ENCODE results near the gene GNG11. TPM values are rescaled to one million over a fixed set of nuclear protein-coding genes. Genes with fewer than 3 reads are reported as not detected.
"Not testable (repeated sequence)": the region's sequence is repeated elsewhere in the genome, so short reads cannot be mapped to it uniquely, and the experiment has no call there.

The GNG11 gene
- total and polyA plus RNA-seq, 10 of the 15 experiments (the other 5 are each of a cell fraction or from before 2014, with no cell fraction given): 0.15 to 2.4 (median 0.84) TPM

DNA sequence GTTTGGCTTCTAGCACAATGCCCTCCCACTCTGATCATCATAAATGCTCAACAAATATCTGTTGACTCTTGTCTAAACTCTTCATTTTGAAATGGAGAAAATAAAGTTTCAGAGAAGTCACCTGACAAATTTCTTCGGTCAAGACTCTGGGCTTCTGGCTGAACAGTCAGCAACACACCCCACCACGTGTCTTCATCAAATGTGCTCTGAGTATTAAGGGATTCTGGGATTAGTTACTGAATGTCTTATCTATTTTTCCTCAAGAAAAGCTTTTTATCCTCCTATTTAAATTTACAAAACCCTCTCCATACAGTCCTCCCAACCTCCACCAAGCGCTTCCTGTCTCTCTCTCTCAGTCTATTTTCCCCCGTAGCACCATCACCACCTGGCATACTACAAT is 5.2 kb upstream of the GNG11 start:
- BruUV-seq (replicated peaks); H3K9ac ChIP-seq (ENCODE audit: control insufficient read depth, insufficient read depth, low read length); H3K36me3 ChIP-seq (ENCODE audit: control insufficient read depth in 2 of 2, insufficient read depth in 2 of 2, low read length in 1 of 2); DNase-seq (ENCODE audit: low read depth, low spot score); SMC1A ChIA-PET (ENCODE audit: uncharacterized antibody, unreplicated experiment); H3K79me2 ChIP-seq (ENCODE audit: control insufficient read depth, insufficient read depth, low read length); POLR2A ChIA-PET; ATAC-seq; H3K4me2 ChIP-seq (ENCODE audit: control insufficient read depth, insufficient read depth); H2AFZ ChIP-seq (ENCODE audit: control insufficient read depth, low read depth, low read length); H3K4me3 ChIP-seq; RAD21 ChIA-PET (ENCODE audit: unreplicated experiment); CTCF ChIA-PET; H3K4me1 ChIP-seq (ENCODE audit: control insufficient read depth, insufficient read depth, low read length); intact Hi-C loops (cut with micrococcal nuclease; ENCODE audit: unreplicated experiment); FAIRE-seq; H3K9me3 ChIP-seq (replicated peaks; ENCODE audit: control insufficient read depth, insufficient read depth, low read length); in situ Hi-C loops (cut with MboI); H3K27ac ChIP-seq (ENCODE audit: control insufficient read depth, insufficient read depth); H4K20me1 ChIP-seq (ENCODE audit: control insufficient read depth, insufficient read depth); H3K27me3 ChIP-seq (replicated peaks in 1 of 2; ENCODE audit: control insufficient read depth in 2 of 2, insufficient read depth in 2 of 2, low read length in 1 of 2): not testable (repeated sequence)
- WGBS (ENCODE audit: insufficient coverage, insufficient replicate concordance, low lambda C conversion rate, missing lambda C conversion rate): 41% methylated on average over 4 of the region's 4 CpGs

DNA sequence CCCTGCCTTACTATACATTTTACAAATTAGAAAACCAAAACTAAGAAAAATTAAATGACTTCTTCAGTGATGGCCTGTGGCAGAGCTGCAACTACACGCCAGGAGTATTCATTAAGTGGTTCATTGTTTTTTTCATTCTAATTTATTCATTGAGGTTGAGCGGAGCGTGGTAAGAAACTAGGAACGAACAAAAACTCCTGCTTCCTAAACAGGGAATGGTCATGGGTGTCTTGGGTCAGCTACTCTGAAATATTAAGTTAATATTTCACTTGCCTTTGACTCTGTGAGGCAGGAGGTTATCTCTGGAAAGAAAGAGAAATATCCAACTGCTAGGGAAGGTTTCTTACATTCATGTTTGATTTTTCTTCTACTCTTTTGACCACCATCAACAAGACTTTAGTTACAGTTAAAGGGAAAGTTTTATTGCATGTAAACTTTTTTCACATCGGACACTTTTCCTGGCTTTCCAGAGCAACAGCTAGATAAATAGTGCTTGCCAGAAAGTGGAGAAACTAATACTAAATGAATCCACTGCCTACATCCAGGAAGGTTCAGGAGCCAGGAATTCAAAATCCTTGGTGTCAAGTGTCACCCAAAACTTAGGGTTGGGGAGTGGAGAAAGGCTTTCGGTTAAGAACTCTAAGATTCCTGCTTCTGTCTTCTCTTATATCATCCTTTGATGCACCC is 896 bp upstream of the GNG11 start:
- ChIA-PET POLR2A (interaction anchor here (0.7 kb wide), 1 partner anchor 252 kb away, joined by 3 read pairs; no protein-coding TSS in a partner anchor), SMC1A (ENCODE audit: uncharacterized antibody, unreplicated experiment) (interaction anchor here (0.9 to 3.9 kb wide), 3 partner anchors 10 to 167 kb away, joined by 3 to 22 read pairs (median 11); no protein-coding TSS in a partner anchor), CTCF (interaction anchor here (2.8 to 4.5 kb wide), 2 partner anchors 18 to 167 kb away, joined by 13 to 25 read pairs; no protein-coding TSS in a partner anchor), RAD21 (ENCODE audit: unreplicated experiment) (interaction anchor here (1.5 to 1.7 kb wide), 2 partner anchors 11 to 167 kb away, joined by 3 to 12 read pairs; no protein-coding TSS in a partner anchor)
- Histone ChIP-seq H3K36me3 (ENCODE audit: control insufficient read depth in 2 of 2, insufficient read depth in 2 of 2, low read length in 1 of 2) (no peaks in the 10 kb centered on the region), H3K4me3 (no peak overlapping the region), H3K4me2 (ENCODE audit: control insufficient read depth, insufficient read depth) (no peak overlapping the region), H3K27me3 (replicated peaks in 1 of 2; ENCODE audit: control insufficient read depth in 2 of 2, insufficient read depth in 2 of 2, low read length in 1 of 2) (no peaks in the 10 kb centered on the region), H2AFZ (ENCODE audit: control insufficient read depth, low read depth, low read length) (no peak overlapping the region), H3K4me1 (ENCODE audit: control insufficient read depth, insufficient read depth, low read length) (no peaks in the 10 kb centered on the region), H3K79me2 (ENCODE audit: control insufficient read depth, insufficient read depth, low read length) (no peaks in the 10 kb centered on the region), H3K9ac (ENCODE audit: control insufficient read depth, insufficient read depth, low read length) (no peak overlapping the region), H4K20me1 (ENCODE audit: control insufficient read depth, insufficient read depth) (no peaks in the 10 kb centered on the region), H3K9me3 (replicated peaks; ENCODE audit: control insufficient read depth, insufficient read depth, low read length) (no peaks in the 10 kb centered on the region), H3K27ac (ENCODE audit: control insufficient read depth, insufficient read depth) (no peak overlapping the region)
- in situ Hi-C loops (cut with MboI) (no loop called here), intact Hi-C loops (cut with micrococcal nuclease; ENCODE audit: unreplicated experiment) (loop anchor here (10.0 kb wide), 1 partner anchor 56 kb away; no protein-coding TSS in a partner anchor)
- no peak for FAIRE-seq
- BruUV-seq (replicated peaks): no TSS peak
- no peak for DNase-seq (ENCODE audit: low read depth, low spot score)
- 72% methylated on average over 6 of the region's 6 CpGs for WGBS (ENCODE audit: insufficient coverage, insufficient replicate concordance, low lambda C conversion rate, missing lambda C conversion rate)
- ATAC-seq: no peak
- no peak for TF ChIP-seq MYC (IDR thresholded peaks at IDR 0.05; ENCODE audit: insufficient read depth, insufficient read length, insufficient replicate concordance, low read length, severe bottlenecking)
- TF ChIP-seq TCF3 (IDR thresholded peaks at IDR 0.05; ENCODE audit: borderline replicate concordance, insufficient read depth, low read depth, low read length): no peak
- no peak for TF ChIP-seq MEF2B (IDR thresholded peaks at IDR 0.05; ENCODE audit: partially characterized antibody, poor library complexity, severe bottlenecking)
- TF ChIP-seq ETV6 (conservative IDR thresholded peaks at IDR 0.05 in 1 of 2, IDR thresholded peaks at IDR 0.05 in 1 of 2; ENCODE audit: borderline replicate concordance in 1 of 2, low read depth in 1 of 2): no peak
- no peak for TF ChIP-seq NRF1 (conservative IDR thresholded peaks at IDR 0.05; ENCODE audit: low read depth, low read length)
- TF ChIP-seq, protein P1, sequence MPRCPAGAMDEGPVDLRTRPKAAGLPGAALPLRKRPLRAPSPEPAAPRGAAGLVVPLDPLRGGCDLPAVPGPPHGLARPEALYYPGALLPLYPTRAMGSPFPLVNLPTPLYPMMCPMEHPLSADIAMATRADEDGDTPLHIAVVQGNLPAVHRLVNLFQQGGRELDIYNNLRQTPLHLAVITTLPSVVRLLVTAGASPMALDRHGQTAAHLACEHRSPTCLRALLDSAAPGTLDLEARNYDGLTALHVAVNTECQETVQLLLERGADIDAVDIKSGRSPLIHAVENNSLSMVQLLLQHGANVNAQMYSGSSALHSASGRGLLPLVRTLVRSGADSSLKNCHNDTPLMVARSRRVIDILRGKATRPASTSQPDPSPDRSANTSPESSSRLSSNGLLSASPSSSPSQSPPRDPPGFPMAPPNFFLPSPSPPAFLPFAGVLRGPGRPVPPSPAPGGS (IDR thresholded peaks at IDR 0.05; ENCODE audit: borderline replicate concordance, insufficient read depth, low read depth, low read length, poor library complexity, severe bottlenecking): no peak
- no peak for TF ChIP-seq IRF4 (IDR thresholded peaks at IDR 0.05; ENCODE audit: low read depth, low read length)
- TF ChIP-seq, protein P2, sequence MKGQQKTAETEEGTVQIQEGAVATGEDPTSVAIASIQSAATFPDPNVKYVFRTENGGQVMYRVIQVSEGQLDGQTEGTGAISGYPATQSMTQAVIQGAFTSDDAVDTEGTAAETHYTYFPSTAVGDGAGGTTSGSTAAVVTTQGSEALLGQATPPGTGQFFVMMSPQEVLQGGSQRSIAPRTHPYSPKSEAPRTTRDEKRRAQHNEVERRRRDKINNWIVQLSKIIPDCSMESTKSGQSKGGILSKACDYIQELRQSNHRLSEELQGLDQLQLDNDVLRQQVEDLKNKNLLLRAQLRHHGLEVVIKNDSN (IDR thresholded peaks at IDR 0.05; ENCODE audit: borderline replicate concordance, extremely low read length, insufficient read depth, low read depth, low read length): no peak
- TF ChIP-seq, protein P3, sequence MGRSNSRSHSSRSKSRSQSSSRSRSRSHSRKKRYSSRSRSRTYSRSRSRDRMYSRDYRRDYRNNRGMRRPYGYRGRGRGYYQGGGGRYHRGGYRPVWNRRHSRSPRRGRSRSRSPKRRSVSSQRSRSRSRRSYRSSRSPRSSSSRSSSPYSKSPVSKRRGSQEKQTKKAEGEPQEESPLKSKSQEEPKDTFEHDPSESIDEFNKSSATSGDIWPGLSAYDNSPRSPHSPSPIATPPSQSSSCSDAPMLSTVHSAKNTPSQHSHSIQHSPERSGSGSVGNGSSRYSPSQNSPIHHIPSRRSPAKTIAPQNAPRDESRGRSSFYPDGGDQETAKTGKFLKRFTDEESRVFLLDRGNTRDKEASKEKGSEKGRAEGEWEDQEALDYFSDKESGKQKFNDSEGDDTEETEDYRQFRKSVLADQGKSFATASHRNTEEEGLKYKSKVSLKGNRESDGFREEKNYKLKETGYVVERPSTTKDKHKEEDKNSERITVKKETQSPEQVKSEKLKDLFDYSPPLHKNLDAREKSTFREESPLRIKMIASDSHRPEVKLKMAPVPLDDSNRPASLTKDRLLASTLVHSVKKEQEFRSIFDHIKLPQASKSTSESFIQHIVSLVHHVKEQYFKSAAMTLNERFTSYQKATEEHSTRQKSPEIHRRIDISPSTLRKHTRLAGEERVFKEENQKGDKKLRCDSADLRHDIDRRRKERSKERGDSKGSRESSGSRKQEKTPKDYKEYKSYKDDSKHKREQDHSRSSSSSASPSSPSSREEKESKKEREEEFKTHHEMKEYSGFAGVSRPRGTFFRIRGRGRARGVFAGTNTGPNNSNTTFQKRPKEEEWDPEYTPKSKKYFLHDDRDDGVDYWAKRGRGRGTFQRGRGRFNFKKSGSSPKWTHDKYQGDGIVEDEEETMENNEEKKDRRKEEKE (IDR thresholded peaks at IDR 0.05): no peak

All from GM12878 (cell line).